ENCODE data around the gene GAL3ST1. TPM values are rescaled to one million over a fixed set of nuclear protein-coding genes. Genes with fewer than 3 reads are reported as not detected.

GAL3ST1 gene
- total and polyA plus RNA-seq, 2 experiments from 2014 or later, result 11.4 to 17.1 TPM

DNA sequence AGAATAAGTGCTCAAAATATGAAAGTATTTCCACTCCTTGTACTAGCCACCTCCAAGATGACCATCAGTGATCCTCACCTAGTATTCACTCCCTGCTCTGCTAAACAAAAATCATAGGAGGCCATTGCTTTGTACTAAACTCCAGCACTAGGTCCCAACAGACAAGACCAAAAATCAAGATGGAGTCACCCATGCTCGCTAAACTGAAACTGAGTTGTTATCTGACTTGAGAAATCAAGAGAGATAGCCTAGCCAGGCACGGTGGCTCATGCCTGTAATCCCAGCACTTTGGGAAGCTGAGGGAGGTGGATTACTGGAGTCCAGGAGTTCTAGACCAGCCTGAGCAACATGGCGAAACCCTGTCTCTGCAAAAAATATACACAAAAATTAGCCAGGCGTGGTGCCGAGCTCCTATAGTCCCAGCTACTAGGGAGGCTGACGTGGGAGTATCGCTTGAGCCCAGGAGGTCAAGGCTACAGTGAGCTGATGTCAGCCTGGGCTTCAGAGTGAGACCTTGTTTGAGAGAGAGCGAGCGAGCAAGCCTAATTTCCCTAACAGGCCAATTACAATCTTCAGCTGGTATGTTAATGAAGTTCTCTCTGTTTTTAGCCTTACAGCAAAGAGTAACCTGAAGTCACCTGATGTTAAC is 37.3 kb downstream of the GAL3ST1 start:
- Histone ChIP-seq H3K27ac (no peak overlapping the region), H2AFZ (no peak overlapping the region), H3K4me2 (no peak overlapping the region), H3K36me3 (replicated peaks; ENCODE audit: insufficient read depth, low read depth) (no peaks in the 10 kb centered on the region), H3K27me3 (peaks cover 10% of the 10 kb centered on the region), H4K20me1 (ENCODE audit: insufficient read depth, poor library complexity, severe bottlenecking) (no peaks in the 10 kb centered on the region), H3K4me1 (ENCODE audit: insufficient read depth) (peaks cover 7% of the 10 kb centered on the region), H3K4me3 (no peak overlapping the region), H3K79me2 (no peaks in the 10 kb centered on the region), H3K9me3 (ENCODE audit: low read depth) (no peaks in the 10 kb centered on the region), H3K9me2 (replicated peaks; ENCODE audit: insufficient read depth) (no peaks in the 10 kb centered on the region)
- DNase-seq (ENCODE audit: low spot score), result no peak
- WGBS (ENCODE audit: low lambda C conversion rate, missing lambda C conversion rate), result 79% methylated on average over 9 of the region's 9 CpGs
- TF ChIP-seq, protein P1, sequence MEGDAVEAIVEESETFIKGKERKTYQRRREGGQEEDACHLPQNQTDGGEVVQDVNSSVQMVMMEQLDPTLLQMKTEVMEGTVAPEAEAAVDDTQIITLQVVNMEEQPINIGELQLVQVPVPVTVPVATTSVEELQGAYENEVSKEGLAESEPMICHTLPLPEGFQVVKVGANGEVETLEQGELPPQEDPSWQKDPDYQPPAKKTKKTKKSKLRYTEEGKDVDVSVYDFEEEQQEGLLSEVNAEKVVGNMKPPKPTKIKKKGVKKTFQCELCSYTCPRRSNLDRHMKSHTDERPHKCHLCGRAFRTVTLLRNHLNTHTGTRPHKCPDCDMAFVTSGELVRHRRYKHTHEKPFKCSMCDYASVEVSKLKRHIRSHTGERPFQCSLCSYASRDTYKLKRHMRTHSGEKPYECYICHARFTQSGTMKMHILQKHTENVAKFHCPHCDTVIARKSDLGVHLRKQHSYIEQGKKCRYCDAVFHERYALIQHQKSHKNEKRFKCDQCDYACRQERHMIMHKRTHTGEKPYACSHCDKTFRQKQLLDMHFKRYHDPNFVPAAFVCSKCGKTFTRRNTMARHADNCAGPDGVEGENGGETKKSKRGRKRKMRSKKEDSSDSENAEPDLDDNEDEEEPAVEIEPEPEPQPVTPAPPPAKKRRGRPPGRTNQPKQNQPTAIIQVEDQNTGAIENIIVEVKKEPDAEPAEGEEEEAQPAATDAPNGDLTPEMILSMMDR (IDR thresholded peaks at IDR 0.05; ENCODE audit: poor library complexity), result no peak
- TF ChIP-seq EZH2phosphoT487 (IDR thresholded peaks at IDR 0.05; ENCODE audit: low read depth, severe bottlenecking, unreplicated experiment) (no peak), EZH2 (IDR thresholded peaks at IDR 0.05; ENCODE audit: borderline replicate concordance) (no peak)

DNA sequence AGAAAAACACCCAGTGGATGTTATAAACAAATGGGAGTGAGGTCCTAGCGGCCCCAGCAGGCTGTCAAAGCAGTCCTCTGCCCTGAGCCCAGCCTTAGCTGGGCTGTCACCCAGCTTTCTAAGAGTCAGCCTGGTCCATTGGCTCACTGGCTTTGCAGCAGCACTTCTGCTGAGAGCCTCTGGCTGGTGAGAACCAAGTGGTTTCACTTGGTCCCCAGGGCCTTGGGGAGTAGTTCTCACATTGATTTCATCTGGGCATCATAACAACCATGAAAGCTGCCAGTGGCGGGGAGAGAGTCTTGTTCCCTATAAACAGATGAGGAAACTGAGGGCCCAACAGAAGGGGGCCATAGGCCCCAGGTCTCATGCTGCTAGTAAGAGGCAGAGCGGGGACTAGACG is 39.3 kb downstream of the GAL3ST1 start:
- Histone ChIP-seq H3K9me2 (replicated peaks; ENCODE audit: insufficient read depth) (no peaks in the 10 kb centered on the region), H3K4me3 (no peak overlapping the region), H2AFZ (no peak overlapping the region), H3K36me3 (replicated peaks; ENCODE audit: insufficient read depth, low read depth) (no peaks in the 10 kb centered on the region), H3K4me2 (no peak overlapping the region), H3K27me3 (no peaks in the 10 kb centered on the region), H4K20me1 (ENCODE audit: insufficient read depth, poor library complexity, severe bottlenecking) (no peaks in the 10 kb centered on the region), H3K4me1 (ENCODE audit: insufficient read depth) (no peaks in the 10 kb centered on the region), H3K79me2 (no peaks in the 10 kb centered on the region), H3K27ac (no peak overlapping the region), H3K9me3 (ENCODE audit: low read depth) (no peaks in the 10 kb centered on the region)
- TF ChIP-seq EZH2phosphoT487 (IDR thresholded peaks at IDR 0.05; ENCODE audit: low read depth, severe bottlenecking, unreplicated experiment) (no peak), EZH2 (IDR thresholded peaks at IDR 0.05; ENCODE audit: borderline replicate concordance) (no peak)
- TF ChIP-seq, protein P1 (IDR thresholded peaks at IDR 0.05; ENCODE audit: poor library complexity), result no peak
- WGBS (ENCODE audit: low lambda C conversion rate, missing lambda C conversion rate), result 85% methylated on average over 4 of the region's 4 CpGs
- DNase-seq (ENCODE audit: low spot score), result no peak

DNA sequence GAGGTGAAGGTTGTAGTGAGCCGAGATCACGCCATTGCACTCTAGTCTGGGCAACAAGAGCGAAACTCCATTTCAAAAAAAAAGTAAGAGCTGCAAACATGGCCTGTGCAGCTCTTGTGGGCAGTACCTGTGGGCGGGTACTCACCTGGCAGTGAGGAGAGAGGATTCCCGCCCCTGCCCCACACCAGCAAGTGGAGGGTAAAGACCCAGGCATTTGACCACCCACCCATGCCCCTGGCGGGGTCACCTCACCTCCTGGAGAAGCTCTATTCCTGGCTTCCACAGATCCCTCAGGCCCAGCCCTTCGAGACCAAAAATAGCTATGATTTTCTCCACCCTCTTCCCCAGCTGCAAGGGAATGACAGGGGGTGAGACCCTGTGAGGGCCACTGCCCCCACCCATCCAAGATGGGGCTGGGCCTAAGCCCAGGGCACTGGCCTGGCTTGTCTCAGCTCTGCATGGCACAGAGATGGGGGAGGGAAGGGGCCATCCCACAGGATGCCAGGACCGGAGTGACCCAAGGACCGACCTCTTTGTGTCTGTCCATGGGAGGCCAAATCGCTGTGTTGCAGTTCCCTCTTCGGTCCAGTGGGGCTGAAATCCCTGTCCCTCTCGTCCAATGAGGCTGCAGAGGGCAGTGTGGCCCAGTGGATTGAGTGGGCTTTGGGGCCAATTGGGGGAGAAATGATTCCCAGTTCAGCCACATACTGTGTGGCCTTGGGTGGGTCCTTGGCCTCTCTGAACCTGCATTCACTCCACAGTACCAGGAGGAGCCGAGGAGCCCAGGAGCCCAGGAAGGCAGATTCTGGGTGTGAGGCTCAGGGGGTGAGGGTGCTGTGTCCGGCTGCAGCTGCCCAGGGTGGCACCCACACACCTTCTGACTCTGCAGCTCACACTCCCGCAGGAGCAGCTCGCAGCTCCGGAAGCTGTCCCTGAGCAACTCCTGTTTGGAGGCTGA is 42.5 kb downstream of the GAL3ST1 start:
- no peak overlapping the region for H3K4me2 ChIP-seq
- no peaks in the 10 kb centered on the region for H3K79me2 ChIP-seq
- H3K4me1 ChIP-seq (ENCODE audit: insufficient read depth), result no peaks in the 10 kb centered on the region
- H4K20me1 ChIP-seq (ENCODE audit: insufficient read depth, poor library complexity, severe bottlenecking), result no peaks in the 10 kb centered on the region
- DNase-seq (ENCODE audit: low spot score), result no peak
- H3K9me3 ChIP-seq (ENCODE audit: low read depth), result no peaks in the 10 kb centered on the region
- no peaks in the 10 kb centered on the region for H3K36me3 ChIP-seq (replicated peaks; ENCODE audit: insufficient read depth, low read depth)
- no peak overlapping the region for H3K4me3 ChIP-seq
- WGBS (ENCODE audit: low lambda C conversion rate, missing lambda C conversion rate), result 88% methylated on average over 17 of the region's 17 CpGs
- H3K9me2 ChIP-seq (replicated peaks; ENCODE audit: insufficient read depth), result no peaks in the 10 kb centered on the region
- TF ChIP-seq, protein P1 (IDR thresholded peaks at IDR 0.05; ENCODE audit: poor library complexity), result no peak
- TF ChIP-seq EZH2 (IDR thresholded peaks at IDR 0.05; ENCODE audit: borderline replicate concordance) (no peak), EZH2phosphoT487 (IDR thresholded peaks at IDR 0.05; ENCODE audit: low read depth, severe bottlenecking, unreplicated experiment) (no peak)
- H2AFZ ChIP-seq, result no peak overlapping the region
- no peak overlapping the region for H3K27ac ChIP-seq
- no peaks in the 10 kb centered on the region for H3K27me3 ChIP-seq
